ENCODE data around the gene NME7. TPM values are rescaled to one million over a fixed set of nuclear protein-coding genes. Genes with fewer than 3 reads are reported as not detected.

The NME7 gene
- total RNA-seq, 1 donor from 2014 or later = 14.5 TPM

DNA sequence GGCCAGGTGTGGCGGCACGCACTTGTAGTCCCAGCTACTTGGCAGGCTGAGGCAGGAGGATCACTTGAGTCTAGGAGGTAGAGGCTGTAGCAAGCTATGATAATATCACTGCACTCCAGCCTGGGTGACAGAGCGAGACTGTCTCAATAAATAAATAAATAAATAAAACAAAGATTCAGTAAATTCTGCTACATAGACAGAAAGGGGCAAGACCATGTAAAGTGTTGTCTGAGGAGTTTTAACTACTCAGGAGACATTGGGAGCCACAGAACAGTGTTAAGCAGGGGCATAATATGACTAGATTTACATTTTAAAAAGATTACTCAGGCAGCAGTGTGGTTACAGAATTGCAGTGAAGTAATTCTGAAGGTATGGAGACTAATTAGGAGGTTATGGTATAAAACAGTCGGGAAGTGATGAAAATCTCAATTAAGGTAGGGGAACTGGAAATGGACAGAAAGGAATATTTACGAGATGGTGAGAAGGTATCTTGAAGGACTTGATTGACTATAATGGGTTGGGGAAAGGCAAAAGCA, 166.4 kb downstream of the NME7 start:
- TF ChIP-seq CTCF (IDR thresholded peaks at IDR 0.05) = no peak
- CTCF ChIA-PET = no interaction called here
- Mint-ChIP-seq H3K4me3 (no peak overlapping the region), H3K9me3 (peaks cover 3% of the 10 kb centered on the region), H3K27me3 (no peaks in the 10 kb centered on the region), H3K27ac (no peak overlapping the region), H3K36me3 (ENCODE audit: low read depth) (peaks cover 4% of the 10 kb centered on the region), H3K4me1 (no peaks in the 10 kb centered on the region)
- DNase-seq (no peak), ATAC-seq (ENCODE audit: low read depth) (no peak)
- POLR2A ChIA-PET = no interaction called here
- intact Hi-C loops (cut with micrococcal nuclease) = no loop called here

DNA sequence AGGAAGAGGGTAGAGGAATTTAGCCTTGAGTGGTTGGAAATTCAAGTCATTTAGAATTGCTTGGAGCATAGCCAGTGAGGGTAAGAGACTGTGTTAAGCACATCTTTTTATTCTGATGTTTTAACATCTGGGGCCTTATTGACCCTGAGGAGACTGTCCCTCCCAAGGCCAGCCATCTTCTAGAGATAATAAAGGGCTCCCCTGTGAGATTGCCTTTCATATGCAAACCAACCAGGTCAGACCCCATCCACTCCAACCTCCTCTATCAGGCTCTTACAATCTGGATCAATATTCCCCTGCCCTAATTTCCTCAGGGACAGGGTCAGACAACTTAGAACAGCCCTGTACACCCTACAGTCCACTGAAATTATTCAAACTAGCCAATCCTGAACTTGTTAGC, 167.3 kb downstream of the NME7 start:
- CTCF ChIA-PET = no interaction called here
- Mint-ChIP-seq H3K36me3 (ENCODE audit: low read depth) (peaks cover 4% of the 10 kb centered on the region), H3K9me3 (peaks cover 3% of the 10 kb centered on the region), H3K27me3 (no peaks in the 10 kb centered on the region), H3K4me1 (no peaks in the 10 kb centered on the region), H3K27ac (no peak overlapping the region), H3K4me3 (no peak overlapping the region)
- DNase-seq = no peak
- intact Hi-C loops (cut with micrococcal nuclease) = no loop called here
- no peak for TF ChIP-seq CTCF (IDR thresholded peaks at IDR 0.05)
- POLR2A ChIA-PET = no interaction called here
- ATAC-seq (ENCODE audit: low read depth) = no peak

DNA sequence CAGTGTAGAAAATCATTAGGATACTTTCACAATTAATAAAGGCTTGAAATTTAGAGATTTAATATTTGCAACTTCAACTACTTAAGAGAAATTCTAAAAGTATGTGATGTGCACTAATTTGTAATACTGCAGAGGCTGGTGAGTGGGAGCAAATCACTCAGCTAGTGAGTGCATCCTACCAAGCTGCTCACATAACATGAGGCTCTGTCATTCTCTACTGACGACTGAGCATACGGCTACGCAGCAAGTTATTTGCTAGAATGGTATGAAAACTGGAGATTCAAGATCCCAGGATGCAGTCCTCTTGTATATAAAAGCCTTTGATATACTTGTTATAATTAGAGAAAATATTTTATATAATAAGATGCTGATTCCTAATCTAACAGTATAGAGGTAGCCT, 171.0 kb downstream of the NME7 start:
- Mint-ChIP-seq H3K27me3 (no peaks in the 10 kb centered on the region), H3K4me1 (no peaks in the 10 kb centered on the region), H3K36me3 (ENCODE audit: low read depth) (peaks cover 4% of the 10 kb centered on the region), H3K9me3 (peaks cover 3% of the 10 kb centered on the region), H3K4me3 (no peak overlapping the region), H3K27ac (no peak overlapping the region)
- intact Hi-C loops (cut with micrococcal nuclease) = no loop called here
- POLR2A ChIA-PET = no interaction called here
- CTCF ChIA-PET = no interaction called here
- no peak for DNase-seq
- TF ChIP-seq CTCF (IDR thresholded peaks at IDR 0.05) = no peak
- ATAC-seq (ENCODE audit: low read depth) = no peak

DNA sequence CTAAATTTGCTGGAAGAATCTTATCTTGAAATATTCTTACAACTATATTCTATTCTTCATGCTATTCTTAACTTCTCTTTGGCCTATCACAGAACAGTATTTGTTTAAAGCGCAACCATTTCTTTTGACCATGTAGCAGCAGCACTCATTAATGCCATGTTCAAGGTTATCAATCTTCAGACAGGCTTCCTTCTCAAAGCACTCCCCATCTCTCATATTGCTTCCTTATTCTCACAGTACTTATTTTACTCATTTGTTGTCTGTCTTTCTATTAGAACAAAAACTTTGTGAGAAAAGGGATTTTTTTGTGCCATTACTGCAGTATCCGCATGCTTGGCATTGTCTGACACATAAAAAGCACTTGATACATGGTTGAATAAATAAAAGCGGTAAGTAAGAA, 171.4 kb downstream of the NME7 start:
- Mint-ChIP-seq H3K27ac (no peak overlapping the region), H3K4me3 (no peak overlapping the region), H3K4me1 (no peaks in the 10 kb centered on the region), H3K36me3 (ENCODE audit: low read depth) (peaks cover 4% of the 10 kb centered on the region), H3K27me3 (no peaks in the 10 kb centered on the region), H3K9me3 (peaks cover 3% of the 10 kb centered on the region)
- ChIA-PET CTCF (no interaction called here), POLR2A (no interaction called here)
- ATAC-seq (ENCODE audit: low read depth) (no peak), DNase-seq (no peak)
- TF ChIP-seq CTCF (IDR thresholded peaks at IDR 0.05) = no peak
- intact Hi-C loops (cut with micrococcal nuclease) = no loop called here

GRCh38 chr1:169193191-169193850, 174.3 kb downstream of the NME7 start:
- intact Hi-C loops (cut with micrococcal nuclease) = no loop called here
- Mint-ChIP-seq H3K4me3 (no peak overlapping the region), H3K9me3 (peaks cover 3% of the 10 kb centered on the region), H3K27ac (no peak overlapping the region), H3K27me3 (no peaks in the 10 kb centered on the region), H3K4me1 (no peaks in the 10 kb centered on the region), H3K36me3 (ENCODE audit: low read depth) (peaks cover 4% of the 10 kb centered on the region)
- CTCF ChIA-PET = no interaction called here
- ATAC-seq (ENCODE audit: low read depth) = no peak
- POLR2A ChIA-PET = no interaction called here
- TF ChIP-seq CTCF (IDR thresholded peaks at IDR 0.05) = no peak
- no peak for DNase-seq

Data from activated B cell treated with CpG ODN at 0.5 μM for 24 hours (primary cell).